Measurements from ENCODE around the gene PDIA2.

Gene PDIA2

DNA sequence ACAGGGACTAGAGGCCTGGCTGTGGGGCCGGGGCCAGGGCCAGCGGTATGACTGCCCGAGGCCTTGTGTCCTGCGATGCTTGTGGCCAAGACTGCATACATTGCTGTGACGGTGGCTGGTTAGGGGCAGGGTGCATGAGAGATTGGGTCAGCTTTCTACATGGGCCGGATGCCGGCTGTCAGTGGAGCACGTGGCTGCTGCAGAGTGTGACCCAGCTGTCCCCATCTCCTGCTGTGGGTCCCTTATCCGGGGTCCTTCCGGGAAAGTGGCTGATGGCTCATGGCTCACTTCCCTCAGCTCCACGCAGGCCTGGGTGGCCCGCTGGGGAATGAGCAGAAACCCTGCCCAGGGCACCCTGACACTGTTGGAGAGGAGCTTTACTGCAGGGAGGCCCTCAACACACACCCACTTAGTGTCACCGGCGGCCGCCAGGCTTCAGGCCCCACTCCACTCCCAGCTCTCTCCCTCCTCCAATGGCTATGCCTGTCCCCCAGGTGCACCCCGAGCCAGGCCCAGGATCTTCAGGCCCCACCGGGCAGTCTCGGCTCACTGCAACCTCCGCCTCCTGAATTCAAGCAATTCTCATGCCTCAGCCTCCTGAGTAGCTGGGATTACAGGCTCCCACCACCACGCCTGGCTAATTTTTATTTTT lies 6.4 kb upstream of the PDIA2 start:
- no peak for DNase-seq (ENCODE audit: low read depth in 1 of 2, low spot score in 1 of 2)
- no peak overlapping the region for H3K27ac ChIP-seq (replicated peaks)
- TF ChIP-seq, protein P1, sequence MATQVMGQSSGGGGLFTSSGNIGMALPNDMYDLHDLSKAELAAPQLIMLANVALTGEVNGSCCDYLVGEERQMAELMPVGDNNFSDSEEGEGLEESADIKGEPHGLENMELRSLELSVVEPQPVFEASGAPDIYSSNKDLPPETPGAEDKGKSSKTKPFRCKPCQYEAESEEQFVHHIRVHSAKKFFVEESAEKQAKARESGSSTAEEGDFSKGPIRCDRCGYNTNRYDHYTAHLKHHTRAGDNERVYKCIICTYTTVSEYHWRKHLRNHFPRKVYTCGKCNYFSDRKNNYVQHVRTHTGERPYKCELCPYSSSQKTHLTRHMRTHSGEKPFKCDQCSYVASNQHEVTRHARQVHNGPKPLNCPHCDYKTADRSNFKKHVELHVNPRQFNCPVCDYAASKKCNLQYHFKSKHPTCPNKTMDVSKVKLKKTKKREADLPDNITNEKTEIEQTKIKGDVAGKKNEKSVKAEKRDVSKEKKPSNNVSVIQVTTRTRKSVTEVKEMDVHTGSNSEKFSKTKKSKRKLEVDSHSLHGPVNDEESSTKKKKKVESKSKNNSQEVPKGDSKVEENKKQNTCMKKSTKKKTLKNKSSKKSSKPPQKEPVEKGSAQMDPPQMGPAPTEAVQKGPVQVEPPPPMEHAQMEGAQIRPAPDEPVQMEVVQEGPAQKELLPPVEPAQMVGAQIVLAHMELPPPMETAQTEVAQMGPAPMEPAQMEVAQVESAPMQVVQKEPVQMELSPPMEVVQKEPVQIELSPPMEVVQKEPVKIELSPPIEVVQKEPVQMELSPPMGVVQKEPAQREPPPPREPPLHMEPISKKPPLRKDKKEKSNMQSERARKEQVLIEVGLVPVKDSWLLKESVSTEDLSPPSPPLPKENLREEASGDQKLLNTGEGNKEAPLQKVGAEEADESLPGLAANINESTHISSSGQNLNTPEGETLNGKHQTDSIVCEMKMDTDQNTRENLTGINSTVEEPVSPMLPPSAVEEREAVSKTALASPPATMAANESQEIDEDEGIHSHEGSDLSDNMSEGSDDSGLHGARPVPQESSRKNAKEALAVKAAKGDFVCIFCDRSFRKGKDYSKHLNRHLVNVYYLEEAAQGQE (IDR thresholded peaks at IDR 0.05; ENCODE audit: insufficient replicate concordance, low read depth), result no peak
- TF ChIP-seq, protein P2, sequence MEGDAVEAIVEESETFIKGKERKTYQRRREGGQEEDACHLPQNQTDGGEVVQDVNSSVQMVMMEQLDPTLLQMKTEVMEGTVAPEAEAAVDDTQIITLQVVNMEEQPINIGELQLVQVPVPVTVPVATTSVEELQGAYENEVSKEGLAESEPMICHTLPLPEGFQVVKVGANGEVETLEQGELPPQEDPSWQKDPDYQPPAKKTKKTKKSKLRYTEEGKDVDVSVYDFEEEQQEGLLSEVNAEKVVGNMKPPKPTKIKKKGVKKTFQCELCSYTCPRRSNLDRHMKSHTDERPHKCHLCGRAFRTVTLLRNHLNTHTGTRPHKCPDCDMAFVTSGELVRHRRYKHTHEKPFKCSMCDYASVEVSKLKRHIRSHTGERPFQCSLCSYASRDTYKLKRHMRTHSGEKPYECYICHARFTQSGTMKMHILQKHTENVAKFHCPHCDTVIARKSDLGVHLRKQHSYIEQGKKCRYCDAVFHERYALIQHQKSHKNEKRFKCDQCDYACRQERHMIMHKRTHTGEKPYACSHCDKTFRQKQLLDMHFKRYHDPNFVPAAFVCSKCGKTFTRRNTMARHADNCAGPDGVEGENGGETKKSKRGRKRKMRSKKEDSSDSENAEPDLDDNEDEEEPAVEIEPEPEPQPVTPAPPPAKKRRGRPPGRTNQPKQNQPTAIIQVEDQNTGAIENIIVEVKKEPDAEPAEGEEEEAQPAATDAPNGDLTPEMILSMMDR (IDR thresholded peaks at IDR 0.05; ENCODE audit: insufficient read depth, low read length), result no peak
- TF ChIP-seq POLR2AphosphoS5 (IDR thresholded peaks at IDR 0.05; ENCODE audit: low read depth), result no peak
- no peak for TF ChIP-seq SPI1 (IDR thresholded peaks at IDR 0.05; ENCODE audit: borderline replicate concordance, low read depth)
- TF ChIP-seq GABPA (IDR thresholded peaks at IDR 0.05; ENCODE audit: low read depth), result no peak
- H3K27me3 ChIP-seq (ENCODE audit: insufficient read depth, poor library complexity, severe bottlenecking), result peaks cover 35% of the 10 kb centered on the region
- no peak overlapping the region for H3K4me3 ChIP-seq (replicated peaks; ENCODE audit: insufficient read depth, low read length)

DNA sequence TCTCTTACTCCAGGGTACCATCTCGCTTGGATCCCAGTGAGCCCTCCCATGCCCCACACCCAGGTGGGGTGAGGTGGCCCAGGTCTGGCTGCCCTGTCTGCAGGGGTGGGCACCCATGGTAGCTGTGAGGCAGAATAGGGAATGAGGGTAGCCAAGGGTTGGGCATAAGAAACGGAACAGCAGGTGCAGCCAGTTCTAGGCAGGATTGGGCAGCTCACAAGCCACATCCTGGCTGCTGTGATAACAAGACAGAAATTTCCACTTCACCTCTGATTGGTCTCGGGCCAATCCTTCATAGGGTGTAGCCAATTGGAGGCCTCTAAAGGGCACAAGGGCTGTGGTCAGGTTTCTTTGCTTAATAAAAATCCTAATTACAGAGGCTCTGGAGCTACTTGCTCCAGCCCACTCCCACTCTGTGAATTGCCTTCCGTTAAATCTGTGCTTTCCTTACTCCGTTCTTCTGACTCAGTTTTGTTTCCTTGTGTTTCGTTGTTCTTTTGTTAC lies 4.0 kb upstream of the PDIA2 start:
- peaks cover 36% of the 10 kb centered on the region for H3K27me3 ChIP-seq (ENCODE audit: insufficient read depth, poor library complexity, severe bottlenecking)
- H3K27ac ChIP-seq (replicated peaks), result no peak overlapping the region
- TF ChIP-seq, protein P1 (IDR thresholded peaks at IDR 0.05; ENCODE audit: insufficient replicate concordance, low read depth), result no peak
- no peak for TF ChIP-seq GABPA (IDR thresholded peaks at IDR 0.05; ENCODE audit: low read depth)
- no peak for TF ChIP-seq SPI1 (IDR thresholded peaks at IDR 0.05; ENCODE audit: borderline replicate concordance, low read depth)
- TF ChIP-seq, protein P2 (IDR thresholded peaks at IDR 0.05; ENCODE audit: insufficient read depth, low read length), result no peak
- no peak for TF ChIP-seq POLR2AphosphoS5 (IDR thresholded peaks at IDR 0.05; ENCODE audit: low read depth)
- no peak overlapping the region for H3K4me3 ChIP-seq (replicated peaks; ENCODE audit: insufficient read depth, low read length)
- peak in 1 of 2 experiments; percentile 47 for DNase-seq (ENCODE audit: low read depth in 1 of 2, low spot score in 1 of 2)

DNA sequence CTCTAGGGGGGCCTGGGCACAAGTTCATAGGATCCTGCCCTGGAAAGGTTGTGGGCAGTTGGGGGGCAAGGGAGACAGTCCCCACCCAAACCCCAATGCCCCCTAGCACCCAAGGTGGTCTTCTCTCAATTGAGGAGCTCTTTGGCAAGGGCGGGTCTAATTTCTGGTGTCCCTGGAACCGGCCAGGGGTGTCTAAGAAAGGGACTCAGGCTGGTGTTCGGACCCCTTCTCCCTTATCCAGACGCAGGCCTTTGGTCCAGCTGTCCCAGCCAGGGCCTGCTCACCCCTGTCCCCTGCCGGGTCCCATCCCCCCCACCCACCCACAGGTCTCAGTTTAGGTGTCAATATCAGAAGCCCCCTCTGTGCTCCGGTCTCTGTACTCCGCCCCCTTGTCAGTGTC lies 3.4 kb upstream of the PDIA2 start:
- no peak for DNase-seq (ENCODE audit: low read depth in 1 of 2, low spot score in 1 of 2)

More for the DNA sequence above, 3.4 kb upstream of the PDIA2 start:
- no peak overlapping the region for H3K4me3 ChIP-seq (replicated peaks; ENCODE audit: insufficient read depth, low read length)
- H3K27me3 ChIP-seq (ENCODE audit: insufficient read depth, poor library complexity, severe bottlenecking), result peaks cover 33% of the 10 kb centered on the region
- TF ChIP-seq, protein P1 (IDR thresholded peaks at IDR 0.05; ENCODE audit: insufficient replicate concordance, low read depth), result no peak
- TF ChIP-seq, protein P2 (IDR thresholded peaks at IDR 0.05; ENCODE audit: insufficient read depth, low read length), result no peak
- TF ChIP-seq POLR2AphosphoS5 (IDR thresholded peaks at IDR 0.05; ENCODE audit: low read depth), result no peak
- no peak for TF ChIP-seq GABPA (IDR thresholded peaks at IDR 0.05; ENCODE audit: low read depth)
- TF ChIP-seq SPI1 (IDR thresholded peaks at IDR 0.05; ENCODE audit: borderline replicate concordance, low read depth), result no peak
- no peak overlapping the region for H3K27ac ChIP-seq (replicated peaks)

All from HL-60 (cell line).